IPS DF 4.7 (cell line): ENCODE results near the gene SH3RF3.

ENCODE experiments used
- DNase-seq: peaks from one replicate; pipeline ENCODE4 v3.0.0-alpha.2; 2013; ENCODE audit warnings: low spot score; ENCODE audit errors: extremely low read depth

SH3RF3 gene

GRCh38 chr2:109463236-109463635 is 334.2 kb downstream of the SH3RF3 start:
- DNase-seq, result no peak

GRCh38 chr2:109463891-109464290 is 334.9 kb downstream of the SH3RF3 start:
- no peak for DNase-seq

GRCh38 chr2:109466674-109467575 is 337.9 kb downstream of the SH3RF3 start:
- DNase-seq, result no peak

GRCh38 chr2:109467701-109468100 is 338.7 kb downstream of the SH3RF3 start:
- no peak for DNase-seq

GRCh38 chr2:109468893-109469292 is 339.9 kb downstream of the SH3RF3 start:
- no peak for DNase-seq

- no peak for DNase-seq
Measured at GRCh38 chr2:109471658-109472057, 342.7 kb downstream of the SH3RF3 start.

- no peak for DNase-seq
Measured at GRCh38 chr2:109472331-109472959, 343.4 kb downstream of the SH3RF3 start.

- DNase-seq, result no peak
Measured at GRCh38 chr2:109472974-109473373, 344.0 kb downstream of the SH3RF3 start.

- DNase-seq, result no peak
Measured at GRCh38 chr2:109473616-109474318, 344.8 kb downstream of the SH3RF3 start.

- DNase-seq, result no peak
Measured at GRCh38 chr2:109474319-109474825, 345.4 kb downstream of the SH3RF3 start.

- DNase-seq, result no peak
Measured at GRCh38 chr2:109475531-109476210, 346.7 kb downstream of the SH3RF3 start.

GRCh38 chr2:109476641-109477441 is 347.8 kb downstream of the SH3RF3 start:
- no peak for DNase-seq

GRCh38 chr2:109478906-109479493 is 350.0 kb downstream of the SH3RF3 start:
- DNase-seq, result no peak

GRCh38 chr2:109479804-109480203 is 350.8 kb downstream of the SH3RF3 start:
- no peak for DNase-seq

GRCh38 chr2:109480486-109481195 is 351.6 kb downstream of the SH3RF3 start:
- DNase-seq, result no peak

GRCh38 chr2:109481196-109481555 is 352.2 kb downstream of the SH3RF3 start:
- DNase-seq, result no peak

GRCh38 chr2:109481599-109481998 is 352.6 kb downstream of the SH3RF3 start:
- DNase-seq, result no peak

GRCh38 chr2:109482361-109482861 is 353.4 kb downstream of the SH3RF3 start:
- no peak for DNase-seq
